ENCODE data around the gene GALNS.
"Not testable (repeated sequence)": the region's sequence is repeated elsewhere in the genome, so short reads cannot be mapped to it uniquely, and the experiment has no call there.

GALNS gene

DNA sequence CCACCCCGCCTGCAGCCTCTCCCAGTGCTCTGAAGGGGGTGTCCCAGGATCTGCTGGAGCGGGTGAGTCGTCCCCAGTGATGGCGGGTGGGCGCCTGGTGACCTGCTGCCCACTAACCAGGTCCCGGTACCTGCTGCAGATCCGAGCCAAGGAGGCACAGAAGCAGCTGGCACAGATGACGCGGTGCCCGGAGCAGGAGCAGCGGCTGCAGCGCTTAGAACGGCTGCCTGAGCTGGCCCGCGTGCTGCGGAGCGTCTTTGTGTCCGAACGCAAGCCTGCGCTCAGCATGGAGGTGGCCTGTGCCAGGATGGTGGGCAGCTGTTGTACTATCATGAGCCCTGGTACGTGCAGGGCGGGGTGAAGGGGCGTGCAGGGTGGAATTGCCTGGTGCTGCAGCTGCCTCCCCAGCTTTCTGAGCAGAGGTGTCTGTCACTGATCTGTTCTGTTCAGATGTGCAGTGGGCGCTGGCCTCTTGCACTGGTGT, 49.6 kb downstream of the GALNS start:
- H3K4me3 ChIP-seq (ENCODE audit: low read depth, low read length), result no peak overlapping the region

DNA sequence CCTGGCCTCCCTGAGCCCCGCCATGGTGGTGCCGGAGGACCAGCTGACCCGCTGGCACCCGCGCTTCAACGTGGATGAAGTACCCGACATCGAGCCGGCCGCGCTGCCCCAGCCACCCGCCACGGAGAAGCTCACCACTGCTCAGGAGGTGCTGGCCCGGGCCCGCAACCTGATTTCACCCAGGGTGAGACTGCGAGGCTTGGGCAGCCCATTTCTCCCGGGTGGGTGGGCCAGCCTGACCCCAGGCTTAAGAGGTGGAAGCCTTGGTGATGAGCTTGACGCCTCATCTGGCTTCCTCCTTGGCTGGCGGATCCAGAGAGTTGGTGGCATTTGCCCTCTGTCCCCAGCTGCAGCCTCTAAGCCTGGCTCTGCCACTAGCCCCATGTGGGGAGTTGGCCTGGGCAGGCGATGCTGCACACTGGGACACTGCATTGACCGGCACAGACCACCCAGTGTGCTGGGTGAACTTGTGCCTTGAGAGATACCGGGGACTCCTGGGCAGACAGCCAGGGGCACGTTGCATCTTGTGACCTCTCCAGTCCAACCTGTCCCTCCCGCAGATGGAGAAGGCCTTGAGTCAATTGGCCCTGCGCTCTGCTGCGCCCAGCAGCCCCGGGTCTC, 50.1 kb downstream of the GALNS start:
- no peak overlapping the region for H3K4me3 ChIP-seq (ENCODE audit: low read depth, low read length)

DNA sequence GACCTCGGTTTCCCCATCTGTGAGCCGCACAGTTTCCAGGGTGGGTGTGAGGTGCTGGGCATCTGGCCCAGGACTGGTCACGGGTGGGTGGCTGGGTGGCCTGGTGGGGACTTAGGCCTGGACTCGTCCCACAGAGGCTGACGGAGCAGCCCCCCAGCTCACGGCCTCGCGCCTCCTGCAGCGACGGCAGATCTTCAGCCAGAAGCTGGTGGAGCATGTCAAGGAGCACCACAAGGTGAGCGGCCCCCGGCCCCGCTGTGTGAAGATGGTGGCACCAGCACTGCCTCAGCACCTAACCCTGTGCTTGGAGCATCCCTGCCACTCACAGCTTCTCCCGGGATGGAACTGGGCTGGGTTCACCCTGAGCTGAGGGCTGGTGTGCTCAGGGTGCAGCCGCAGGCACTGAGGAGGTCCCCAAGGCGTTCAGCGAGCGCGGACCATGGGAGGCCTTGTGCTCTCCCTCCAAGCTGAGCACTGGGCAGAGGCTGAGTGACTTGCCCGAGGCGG, 50.8 kb downstream of the GALNS start:
- no peak overlapping the region for H3K4me3 ChIP-seq (ENCODE audit: low read depth, low read length)

DNA sequence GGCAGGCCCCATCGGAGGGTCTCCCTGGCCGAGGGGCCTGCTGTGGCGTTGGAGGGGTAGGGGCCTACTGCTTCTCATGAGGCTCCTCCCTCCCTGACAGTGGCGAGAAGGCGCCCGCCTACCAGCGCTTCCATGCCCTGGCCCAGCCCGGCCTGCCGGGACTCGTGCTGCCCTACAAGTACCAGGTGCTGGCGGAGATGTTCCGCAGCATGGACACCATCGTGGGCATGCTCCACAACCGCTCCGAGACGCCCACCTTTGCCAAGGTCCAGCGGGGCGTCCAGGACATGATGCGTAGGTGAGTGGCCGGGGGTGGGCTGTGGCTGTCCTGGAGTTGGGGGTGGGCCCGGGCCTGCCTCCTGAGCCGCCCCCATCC, 51.4 kb downstream of the GALNS start:
- no peak overlapping the region for H3K4me3 ChIP-seq (ENCODE audit: low read depth, low read length)

DNA sequence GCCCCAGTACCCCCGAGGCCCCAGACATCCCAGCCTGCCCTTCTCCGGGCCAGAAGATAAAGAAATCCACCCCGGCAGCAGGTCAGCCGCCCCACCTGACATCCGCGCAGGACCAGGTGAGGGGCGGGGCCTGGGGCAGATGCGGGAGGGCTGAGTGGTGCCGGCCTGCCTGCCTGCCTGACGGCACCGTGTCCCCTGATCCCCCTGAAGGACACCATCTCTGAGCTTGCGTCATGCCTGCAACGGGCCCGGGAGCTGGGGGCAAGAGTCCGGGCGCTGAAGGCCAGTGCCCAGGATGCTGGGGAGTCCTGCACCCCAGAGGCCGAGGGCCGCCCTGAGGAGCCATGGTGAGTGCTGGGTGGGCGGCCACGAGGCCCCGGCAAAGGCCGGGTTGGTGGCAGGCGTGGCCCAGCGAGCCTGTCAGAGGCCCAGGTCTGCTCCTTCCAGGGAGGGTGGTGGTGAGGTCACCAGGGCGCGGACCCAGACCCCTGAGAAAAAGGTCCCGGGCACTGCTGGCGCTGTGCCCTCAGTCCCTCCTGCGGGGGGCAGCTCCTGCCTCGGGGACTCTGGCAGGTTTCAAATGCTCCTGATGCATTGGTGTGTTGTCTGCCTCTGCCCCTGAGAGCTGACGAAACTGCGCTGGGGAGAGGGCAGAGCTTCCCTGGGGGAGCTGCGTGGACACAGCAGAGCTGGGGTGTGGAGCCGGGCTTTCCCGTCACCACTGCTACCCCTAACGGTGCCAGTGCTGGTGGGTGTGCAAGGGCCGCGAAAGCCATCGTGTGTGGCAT, 52.0 kb downstream of the GALNS start:
- H3K4me3 ChIP-seq (ENCODE audit: low read depth, low read length), result peak overlapping the region; percentile 53

DNA sequence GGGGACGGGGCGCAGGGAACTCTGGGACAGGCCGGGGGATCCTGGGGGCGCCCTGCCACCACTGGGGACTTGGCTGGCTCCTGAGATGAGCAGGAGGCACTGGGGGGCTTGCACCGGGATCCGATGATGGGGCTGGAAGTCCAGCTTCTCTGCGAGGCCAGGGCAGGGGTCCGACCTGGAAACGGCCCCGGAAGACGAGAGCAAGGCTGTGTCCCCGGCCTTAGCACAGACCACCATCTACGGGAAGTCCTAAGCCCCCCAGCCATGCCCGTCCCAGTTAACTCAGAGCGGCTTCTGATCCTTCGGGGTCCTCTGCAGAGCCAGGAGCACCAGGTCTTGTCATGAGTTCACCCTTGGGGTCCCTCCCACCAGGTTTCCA, 52.6 kb downstream of the GALNS start:
- H3K4me3 ChIP-seq (ENCODE audit: low read depth, low read length), result peak overlapping the region; percentile 53

DNA sequence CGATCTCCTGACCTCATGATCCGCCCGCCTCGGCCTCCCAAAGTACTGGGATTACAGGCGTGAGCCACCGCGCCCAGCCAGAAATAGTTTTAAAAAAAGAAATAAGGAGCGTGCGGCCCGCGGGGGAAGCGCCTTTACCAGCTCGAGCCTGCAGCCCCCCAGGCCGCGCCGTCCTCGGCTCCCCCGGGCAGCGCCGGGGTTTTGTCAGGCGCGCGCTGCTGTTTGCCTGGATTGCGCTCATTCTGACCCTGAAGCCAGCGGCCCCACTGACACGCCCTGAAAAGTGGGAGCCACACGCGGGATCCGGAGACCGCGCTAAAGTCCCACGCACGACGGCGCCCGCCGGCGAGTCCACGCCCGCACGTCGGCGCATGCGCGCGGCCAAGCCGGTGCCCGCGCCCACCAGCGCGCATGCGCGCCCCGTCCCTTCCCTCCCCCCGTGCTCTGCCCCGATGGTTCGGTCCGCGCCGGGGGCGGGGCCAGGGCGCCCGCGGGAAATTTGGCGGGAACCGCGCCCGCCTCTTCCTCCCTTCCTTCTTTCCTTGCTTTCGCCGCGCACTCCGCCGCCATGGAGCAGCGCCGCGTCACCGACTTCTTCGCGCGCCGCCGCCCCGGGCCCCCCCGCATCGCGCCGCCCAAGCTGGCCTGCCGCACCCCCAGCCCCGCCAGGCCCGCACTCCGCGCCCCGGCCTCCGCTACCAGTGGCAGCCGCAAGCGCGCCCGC, 53.3 kb downstream of the GALNS start, which contains the start of gene CDT1:
TSS of gene CDT1 (plus strand) at position 526 of the 724 bp plus-strand sequence. CDS start at position 569, 43 bp downstream.
- peak within 1 kb of the TSS; percentile 66 for H3K4me3 ChIP-seq (ENCODE audit: low read depth, low read length)

DNA sequence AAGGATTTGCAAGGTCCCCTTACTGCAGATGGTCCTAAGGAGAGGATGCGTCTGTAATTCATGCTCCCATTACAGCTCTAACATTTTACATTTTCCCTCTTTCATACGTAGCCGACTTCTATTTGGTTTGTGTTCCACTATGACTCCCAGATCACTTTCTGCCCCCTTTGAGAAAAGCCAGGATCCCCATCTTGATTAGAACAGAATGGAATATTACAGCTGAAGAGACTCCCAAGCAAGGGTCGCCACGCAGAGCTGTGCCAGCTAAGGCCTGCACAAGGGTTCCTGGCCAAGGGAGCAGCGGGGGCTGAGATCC, 56.5 kb downstream of the GALNS start:
- H3K4me3 ChIP-seq (ENCODE audit: low read depth, low read length), result no peak overlapping the region

DNA sequence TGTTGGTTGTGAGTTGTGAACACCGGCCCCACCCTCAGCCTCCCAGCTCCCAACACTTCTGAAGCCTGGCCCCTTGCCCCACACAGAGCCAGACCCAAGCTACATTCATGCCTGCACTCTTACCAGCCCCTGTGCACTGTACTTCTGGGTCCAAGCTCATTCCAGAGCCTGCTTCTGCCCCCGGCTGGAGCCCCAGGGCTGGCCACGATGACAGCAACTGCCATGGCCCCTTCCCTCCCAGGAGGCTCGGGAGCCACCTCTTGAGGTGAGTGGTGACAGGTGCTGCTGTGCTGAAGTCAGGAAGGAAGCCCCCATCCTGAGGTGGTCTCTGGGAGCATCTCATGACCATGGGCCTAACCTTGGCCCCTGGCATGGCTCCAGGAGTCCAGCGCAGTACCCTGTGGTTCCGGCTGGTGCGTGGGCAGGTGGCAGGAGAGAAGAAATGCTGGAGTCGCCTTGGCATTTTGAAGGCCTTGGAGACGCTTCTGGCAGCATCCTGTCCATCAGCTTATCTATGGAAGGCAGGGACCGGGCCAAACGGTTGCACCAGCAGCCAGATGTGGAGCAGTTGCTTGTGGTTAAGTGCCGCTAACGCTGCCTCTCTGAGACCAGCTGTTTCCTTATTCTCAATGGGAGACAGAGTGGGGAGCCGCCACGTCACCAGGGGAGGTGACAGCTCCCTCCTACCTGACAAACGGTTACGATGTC, 57.0 kb downstream of the GALNS start:
- H3K4me3 ChIP-seq (ENCODE audit: low read depth, low read length), result no peak overlapping the region

DNA sequence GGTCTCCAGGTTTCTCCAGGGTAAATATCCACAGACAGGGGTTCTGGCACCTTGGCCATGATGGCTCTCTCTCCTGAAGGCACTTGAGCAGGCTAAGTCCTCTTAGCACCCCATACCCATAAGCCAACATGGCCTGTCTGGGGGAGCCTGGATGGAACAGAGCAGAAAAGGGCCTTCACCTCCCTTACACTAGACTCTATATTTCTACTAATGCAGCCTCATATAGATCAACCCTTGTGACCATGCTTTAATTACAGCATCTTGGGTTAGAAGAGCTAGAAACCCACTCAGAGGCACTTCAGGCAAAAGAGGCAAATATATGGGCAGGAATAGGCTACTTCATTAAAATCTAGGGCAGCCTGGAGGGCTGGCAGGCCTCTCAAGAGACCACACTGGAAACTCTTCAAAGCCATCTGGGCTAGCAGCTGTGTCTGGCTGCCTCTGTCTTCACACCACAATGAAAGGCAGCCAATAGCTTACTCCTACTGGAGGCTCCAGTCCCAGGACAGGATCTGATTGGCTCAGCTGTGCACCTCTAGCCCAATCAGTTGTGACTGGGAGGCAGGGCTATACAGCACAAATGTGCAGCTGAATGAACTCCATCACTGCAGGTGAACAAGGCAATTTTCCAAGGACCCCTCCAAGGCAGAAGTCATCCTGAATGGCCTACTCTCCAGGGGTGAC, 57.8 kb downstream of the GALNS start:
- H3K4me3 ChIP-seq (ENCODE audit: low read depth, low read length), result no peak overlapping the region

DNA sequence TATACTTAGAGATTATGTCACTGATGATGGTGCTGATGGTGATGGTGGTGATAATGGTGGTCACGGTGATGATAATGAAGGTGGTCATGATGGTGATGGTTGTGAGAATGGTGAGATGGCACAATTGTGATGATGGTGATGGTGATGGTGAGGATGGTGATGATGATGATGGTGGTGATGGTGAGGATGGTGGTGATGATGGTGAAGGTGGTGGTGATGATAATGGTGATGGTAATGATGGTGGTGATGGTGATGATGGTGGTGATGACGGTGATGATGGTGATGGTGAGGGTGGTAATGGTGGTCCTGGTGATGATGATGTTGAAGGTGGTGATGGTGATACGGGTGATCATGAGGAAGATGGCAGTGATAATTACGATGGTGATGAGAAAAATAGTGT, 58.7 kb downstream of the GALNS start:
- H3K4me3 ChIP-seq (ENCODE audit: low read depth, low read length), result no peak overlapping the region

DNA sequence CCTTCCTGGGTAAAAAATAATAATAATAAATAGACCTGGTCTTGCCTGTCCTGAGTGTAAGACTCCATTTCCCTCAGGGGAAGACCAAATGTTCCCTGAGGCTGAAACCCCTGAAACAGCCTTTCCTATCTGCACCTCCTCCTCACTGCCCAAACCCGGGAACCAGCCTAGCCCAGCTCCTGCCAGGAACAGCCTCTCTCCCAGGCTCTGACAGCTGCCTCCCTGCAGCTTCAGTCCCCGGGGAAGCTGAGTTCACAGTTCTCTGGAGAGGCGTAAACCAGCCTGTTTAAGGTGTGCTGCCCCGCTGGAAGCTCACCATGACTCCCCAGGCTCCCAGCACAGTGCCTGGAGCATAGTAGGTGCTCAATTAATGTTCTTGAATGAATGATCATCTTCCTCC, 60.5 kb downstream of the GALNS start:
- no peak overlapping the region for H3K4me3 ChIP-seq (ENCODE audit: low read depth, low read length)

DNA sequence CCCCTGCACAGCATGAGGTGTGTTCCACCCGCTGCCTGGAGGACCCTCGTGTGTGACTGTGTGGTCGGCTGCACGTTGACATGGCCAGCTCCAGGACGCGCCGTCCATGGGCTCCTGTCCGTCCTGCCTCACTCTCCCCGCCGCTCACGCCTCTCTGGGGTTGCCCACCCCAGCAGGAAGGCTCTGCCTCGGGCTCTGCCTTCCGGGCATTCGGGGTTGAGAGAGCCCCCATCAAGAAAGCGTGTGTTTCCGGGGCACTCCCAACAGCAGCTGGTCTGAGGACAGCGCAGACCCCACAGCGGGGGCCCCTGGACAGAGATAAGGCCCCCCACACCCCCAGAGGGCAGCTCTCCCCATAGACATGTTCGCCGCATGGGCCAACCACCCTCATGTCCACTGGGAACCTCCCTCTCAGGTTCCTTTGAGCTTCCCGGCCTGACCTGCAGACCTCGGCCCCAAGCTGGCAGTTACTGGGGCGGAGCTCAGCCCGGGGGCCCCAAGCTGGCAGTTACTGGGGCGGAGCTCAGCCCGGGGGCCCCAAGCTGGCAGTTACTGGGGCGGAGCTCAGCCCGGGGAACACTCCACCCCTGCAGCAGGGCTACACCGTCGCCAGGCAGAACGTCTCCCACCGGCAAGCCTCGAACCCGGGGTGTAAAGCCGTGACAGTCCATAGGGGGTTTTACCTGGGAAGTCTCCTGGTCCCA, 63.3 kb downstream of the GALNS start:
- no peak overlapping the region for H3K4me3 ChIP-seq (ENCODE audit: low read depth, low read length)

DNA sequence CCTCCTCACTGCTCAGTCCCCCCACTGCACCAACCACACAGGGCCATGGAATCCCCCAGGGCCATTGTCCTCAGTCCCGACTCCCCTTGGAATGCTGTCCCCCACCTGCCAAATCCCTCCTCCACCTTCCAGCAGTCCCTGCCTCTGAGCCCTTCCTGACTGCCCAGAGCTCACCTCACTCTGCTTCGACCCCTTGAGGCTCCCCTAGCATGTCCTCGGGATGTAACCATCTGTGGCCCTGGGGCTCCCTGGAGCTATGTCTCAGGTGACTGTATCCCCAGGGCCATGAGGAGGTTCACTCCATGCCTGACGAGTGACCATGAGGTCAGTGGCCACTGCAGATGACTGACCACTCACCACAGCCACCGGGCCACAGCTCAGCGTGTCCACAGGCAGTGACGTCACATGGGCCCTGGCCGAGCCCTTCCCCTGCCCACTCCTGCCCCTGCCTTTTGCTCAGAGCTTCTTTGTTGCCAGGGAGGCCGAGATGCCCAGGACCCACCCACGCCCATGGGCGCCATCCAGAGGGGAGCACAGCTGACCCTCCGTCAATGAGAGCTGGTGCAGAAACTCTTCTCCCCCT, 64.0 kb downstream of the GALNS start:
- H3K4me3 ChIP-seq (ENCODE audit: low read depth, low read length), result no peak overlapping the region

DNA sequence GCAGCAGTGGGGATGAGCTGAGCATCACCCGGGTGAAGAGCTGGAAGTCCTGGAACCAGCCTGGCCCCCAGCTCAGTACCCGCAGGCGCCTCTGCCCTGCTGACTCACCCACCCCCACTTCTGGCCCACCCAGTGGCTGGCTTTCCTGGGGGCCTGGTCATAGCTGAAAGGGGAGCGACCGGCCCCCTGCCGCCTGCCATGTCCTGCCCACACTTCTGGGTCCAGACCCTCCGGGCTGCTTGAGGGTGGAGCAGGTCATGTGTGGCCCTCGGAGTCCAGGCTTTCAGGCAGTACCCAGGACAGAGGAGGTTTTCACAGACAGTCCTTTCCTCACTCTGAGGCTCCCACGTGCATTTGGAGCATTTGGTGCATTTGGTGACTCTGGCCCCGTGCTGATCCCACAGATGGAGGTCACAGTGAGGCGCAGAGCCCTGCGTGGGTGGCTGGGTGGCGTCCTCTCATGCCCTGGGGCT, 64.6 kb downstream of the GALNS start:
- no peak overlapping the region for H3K4me3 ChIP-seq (ENCODE audit: low read depth, low read length)

DNA sequence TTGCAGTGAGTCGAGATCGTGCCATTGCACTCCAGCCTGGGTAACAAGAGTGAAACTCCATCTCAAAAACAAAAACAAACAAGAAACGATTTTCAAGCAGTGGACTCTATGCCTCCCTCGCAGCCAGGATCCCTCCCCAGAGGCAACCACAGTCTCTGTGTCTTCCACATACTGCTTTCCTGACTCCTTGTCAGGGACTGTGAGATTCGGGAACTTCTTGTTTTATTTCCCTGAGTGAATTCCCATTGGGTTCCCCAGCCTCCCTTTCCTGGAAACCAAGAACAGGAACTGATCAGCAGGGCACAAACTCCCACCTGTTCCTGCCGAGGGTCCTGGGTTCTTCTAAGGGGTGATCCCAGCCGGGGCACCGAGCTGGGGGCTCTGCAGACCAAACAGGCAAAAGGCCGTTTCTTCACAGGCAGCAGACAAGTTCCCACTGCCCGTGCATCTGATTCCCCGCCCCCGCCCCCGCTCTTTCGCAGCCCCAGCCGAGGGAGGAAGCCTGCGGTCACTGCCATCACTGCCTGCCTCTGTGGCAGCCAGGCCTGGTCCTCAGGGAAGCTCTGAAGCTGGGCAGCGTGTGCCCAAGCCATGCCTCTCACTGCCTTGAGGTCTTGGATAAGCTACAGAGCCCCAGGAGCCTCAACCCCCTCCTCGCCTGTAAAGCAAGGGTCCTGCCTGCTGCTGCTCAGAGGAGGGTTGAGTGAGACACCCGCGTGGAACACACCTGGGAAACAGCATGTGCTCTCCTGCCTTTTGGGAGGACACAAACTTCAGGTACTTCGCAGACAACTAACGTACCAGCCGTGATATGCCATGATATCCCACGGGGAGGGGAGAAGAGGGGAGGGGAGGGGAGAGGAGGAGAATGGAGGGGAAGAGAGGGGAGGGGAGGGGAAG, 66.2 kb downstream of the GALNS start:
- H3K4me3 ChIP-seq (ENCODE audit: low read depth, low read length), result no peak overlapping the region

DNA sequence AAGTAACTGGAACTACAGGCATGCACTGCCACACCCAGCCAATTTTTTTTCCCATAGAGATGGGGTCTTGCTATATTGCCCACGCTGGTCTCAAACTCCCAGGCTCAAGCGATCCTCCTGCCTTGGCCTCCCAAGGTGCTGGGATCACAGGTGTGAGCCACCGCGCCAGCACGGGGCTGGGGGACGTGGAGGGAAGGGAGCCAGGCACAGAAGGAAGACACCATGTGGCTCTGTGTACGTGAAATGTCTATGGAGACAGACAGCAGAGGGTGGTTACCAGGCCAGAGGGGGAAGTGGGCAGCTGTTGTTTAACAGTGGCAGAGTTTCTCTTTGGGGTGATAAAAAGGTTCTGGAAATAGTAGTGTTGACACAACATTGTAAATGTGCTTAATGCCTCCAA, 67.2 kb downstream of the GALNS start:
- no peak overlapping the region for H3K4me3 ChIP-seq (ENCODE audit: low read depth, low read length)

DNA sequence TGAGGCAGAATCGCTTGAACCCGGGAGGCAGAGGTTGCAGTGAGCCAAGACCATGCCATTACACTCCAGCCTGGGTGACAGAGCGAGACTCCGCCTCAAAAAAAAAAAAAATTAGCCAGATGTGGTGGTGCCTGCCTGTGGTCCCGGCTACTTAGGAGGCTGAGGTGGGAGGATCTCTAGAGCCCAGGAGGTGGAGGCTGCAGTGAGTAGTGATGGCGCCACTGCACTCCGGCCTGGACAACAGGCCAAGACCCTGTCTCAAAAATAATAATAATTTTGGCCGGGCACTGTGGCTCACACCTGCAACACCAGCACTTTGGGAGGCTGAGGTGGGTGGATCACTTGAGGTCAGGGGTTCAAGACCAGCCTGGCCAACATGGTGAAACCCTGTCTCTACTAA, 68.0 kb downstream of the GALNS start:
- not testable (repeated sequence) for H3K4me3 ChIP-seq (ENCODE audit: low read depth, low read length)
